Measurements from ENCODE around the gene SLC2A9.

SLC2A9 gene

DNA sequence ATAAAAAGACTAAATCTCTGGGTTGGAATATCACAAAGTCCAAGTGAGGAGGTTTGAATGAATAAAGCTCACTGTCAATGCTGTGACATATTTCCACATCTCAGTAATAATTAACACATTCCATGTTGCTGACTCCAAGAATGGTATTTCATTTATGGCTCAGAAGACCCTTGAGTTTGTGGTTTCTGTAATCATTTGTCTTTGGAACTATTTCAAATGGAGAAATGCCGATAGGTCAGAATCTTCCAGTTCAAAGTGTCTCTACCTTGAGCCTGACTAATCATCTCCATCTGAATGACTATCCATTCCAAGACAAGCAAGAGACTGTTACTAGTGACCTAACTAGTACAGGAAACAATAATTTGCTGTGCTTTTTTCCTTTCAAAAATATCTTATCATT is 24.2 kb upstream of the SLC2A9 start:
- no peak for DNase-seq (ENCODE audit: low read depth in 2 of 2)

DNA sequence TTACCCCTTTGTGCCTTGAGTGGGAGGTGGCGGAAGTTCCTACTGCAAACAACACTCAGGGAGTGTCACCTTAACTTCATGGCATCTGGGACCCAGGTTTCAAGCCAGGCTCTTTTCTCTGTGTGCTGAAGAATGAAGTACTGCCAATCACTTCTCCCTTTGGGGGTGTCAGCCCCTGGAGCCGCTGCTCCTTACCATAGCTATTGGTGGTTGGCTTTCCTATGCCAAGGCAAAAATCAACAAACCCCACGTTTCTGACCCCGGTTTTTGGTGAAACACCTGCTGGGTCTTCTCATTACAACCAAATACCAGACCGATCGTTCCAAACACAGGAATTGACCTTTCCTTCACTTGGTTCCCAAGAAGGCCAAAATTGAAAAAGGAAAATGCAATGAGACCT is 19.7 kb upstream of the SLC2A9 start:
- no peak for DNase-seq (ENCODE audit: low read depth in 2 of 2)

DNA sequence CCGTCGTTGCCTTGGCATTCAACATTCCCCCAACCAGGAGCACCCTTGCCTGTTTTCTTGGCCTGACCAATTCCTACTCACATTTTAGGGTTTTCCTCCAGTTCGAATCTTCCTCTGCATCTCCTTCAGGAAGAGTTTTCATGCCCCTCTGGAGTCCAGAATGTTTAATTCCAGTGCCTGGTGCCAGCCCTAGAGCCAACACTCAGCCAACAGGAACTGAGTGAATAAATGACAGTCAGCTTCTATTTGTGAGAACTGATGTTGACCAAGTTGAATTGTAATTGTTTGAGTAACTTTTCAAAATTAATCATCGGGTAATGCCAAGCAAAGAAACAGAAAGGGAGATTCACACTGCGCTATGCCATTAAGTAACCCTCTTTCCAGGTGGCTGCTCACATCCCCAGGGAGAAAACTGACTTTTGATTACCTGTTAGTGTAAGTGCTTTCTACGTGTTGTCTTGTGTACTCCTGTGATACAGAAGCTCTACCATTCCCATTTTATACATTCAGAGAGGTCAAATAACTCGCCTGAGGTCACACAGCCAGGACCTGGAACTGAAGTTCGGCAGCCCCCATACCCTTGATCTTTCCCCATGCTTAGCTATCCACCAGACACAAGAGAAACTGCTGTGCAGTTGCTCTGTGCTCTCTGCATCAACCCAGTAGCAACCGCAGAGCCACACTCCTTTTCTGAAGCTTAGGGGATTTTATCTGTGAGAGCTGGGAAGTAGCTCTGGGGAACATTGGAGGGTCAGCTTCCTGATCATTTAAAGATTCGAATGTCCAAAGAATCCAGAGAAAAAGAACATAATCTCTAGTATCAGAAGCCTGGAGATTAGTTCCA is 19.0 kb upstream of the SLC2A9 start:
- no peak for DNase-seq (ENCODE audit: low read depth in 2 of 2)

DNA sequence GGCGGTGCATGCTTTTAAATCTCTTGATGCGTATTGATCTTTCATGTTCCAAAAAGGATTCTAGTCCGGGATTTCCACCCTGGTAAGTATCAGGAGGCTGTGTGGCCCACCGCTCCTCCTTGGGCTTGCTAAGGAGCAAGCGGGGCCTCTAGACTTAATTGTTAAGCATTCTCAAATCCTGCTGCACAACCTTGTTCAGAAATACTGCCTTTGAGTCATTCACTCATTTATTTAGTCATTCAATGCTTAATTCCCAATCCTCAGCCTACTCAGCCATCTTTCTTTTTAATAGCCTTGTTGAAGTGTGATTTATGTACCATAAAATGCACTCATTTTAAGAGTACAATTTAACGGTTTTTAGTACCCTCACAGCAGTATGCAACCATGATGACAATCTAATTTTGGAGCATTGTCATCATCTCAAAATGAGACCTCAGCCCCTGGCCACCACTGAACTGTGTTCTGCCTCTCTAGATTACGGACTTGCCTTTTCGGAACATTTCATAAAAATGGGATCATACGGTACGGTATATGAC is 15.6 kb upstream of the SLC2A9 start:
- DNase-seq (ENCODE audit: low read depth in 2 of 2): no peak

DNA sequence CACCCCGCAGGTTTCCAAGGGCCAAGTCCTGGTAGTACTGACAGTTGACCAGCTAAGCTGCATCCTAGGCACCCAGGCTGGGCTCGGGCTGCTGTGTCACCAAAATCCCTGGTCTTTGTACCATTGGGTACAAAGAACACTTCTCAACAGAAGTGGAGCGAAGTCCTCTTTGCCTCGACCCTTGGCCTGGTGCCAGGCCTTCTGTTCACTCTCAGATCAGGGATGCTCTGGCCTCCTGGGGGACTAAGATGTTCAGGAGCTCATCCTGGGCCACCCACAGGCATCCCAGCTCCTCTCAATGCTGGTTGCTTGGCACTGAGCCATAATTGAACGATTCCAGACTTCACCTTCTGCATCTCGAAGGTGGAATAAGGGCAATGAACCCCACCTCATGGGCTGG is 13.8 kb upstream of the SLC2A9 start:
- no peak for DNase-seq (ENCODE audit: low read depth in 2 of 2)

DNA sequence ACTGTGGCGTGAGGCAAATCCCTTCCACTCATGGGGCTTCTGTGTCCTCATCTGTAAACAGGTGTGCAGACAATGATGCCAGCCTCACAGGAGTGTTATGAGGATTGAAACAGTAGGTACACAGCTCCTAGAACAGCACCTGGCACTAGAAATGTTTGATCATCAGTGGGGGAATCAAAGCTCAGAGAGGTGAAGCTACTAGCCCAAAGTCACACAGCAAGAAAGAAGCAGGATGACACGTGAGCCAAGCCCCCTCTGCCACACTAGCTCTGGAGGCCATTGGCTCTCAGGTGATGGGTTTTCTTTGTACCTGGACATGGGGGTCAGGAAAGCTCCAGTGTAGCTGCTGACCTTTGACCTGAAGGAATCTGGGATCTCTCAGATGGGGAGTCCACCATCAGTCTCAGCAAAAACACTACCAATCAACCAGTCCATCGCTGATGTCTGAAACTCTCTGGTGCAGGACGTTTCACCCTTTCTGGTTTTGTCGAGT is 13.4 kb upstream of the SLC2A9 start:
- DNase-seq (ENCODE audit: low read depth in 2 of 2): no peak

DNA sequence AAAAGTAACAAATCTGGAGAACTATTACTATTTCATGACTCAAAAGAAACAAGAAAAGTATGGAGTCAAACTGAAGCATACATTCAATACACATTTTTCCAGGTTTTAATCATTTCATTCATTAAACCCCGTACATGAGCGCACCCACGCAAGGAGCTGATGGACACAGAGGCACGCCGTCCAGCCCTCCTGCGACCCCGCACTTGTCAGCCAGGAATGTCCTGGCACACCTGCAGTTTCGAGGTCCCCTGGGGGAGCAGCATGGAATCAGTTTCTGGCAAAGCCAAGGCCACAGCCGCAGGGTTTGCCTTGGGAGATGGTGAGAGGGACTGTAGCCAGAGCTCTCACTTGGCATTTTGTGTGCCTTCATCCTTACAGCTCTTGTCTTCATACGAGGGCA is 12.8 kb upstream of the SLC2A9 start:
- no peak for DNase-seq (ENCODE audit: low read depth in 2 of 2)

DNA sequence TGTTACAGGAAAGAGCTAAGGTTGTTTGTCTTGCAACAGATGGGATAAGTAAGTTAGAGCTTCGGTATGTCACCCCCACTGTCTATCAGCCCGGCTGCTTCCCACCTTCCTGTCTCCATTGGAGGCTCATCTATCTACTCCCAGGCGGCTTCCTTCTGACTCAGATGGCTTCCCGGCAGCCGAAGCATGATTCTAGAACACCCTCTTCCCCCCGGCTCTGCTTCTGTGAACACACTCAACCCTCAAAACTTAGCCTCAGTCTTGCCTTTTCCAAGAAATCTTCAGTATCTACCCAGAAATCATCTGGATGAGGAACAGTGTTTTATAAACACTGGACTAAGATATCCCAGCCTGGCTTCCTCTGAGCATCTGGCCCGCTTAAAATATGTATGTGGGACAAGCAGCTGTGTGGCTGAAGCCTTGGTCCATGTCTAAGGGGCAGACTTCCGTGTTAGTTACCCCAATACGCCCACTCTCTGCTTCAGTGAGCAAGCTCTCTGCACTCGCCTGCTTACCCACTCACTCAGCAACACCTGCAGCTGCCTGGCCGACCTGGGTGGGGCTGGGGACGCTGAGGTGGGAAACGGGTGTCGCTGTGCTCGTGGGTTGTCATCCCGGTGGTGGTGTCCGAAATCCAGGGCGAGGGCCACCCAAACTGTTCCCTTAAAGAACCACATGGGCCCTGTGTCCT is 12.0 kb upstream of the SLC2A9 start:
- DNase-seq (ENCODE audit: low read depth in 2 of 2): no peak

DNA sequence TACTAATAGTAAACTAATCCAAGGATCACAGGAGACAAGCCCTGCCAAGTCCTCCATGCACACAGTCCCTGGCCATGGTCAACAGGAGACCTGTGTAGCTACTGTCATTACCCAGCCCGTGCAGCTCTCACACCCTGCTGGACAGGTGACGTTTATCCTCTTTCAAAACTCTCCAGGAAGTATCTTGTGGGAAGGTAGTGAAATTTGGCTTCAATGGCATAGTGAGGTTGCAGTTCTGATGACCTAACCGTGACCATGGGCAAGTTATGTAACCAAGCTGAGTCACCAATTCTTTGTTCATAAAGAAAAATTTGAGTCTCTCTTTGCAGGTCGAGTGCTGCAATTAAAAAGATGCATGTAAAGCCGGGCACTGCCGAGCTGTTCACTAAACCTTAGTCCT is 11.3 kb upstream of the SLC2A9 start:
- DNase-seq (ENCODE audit: low read depth in 2 of 2): no peak

DNA sequence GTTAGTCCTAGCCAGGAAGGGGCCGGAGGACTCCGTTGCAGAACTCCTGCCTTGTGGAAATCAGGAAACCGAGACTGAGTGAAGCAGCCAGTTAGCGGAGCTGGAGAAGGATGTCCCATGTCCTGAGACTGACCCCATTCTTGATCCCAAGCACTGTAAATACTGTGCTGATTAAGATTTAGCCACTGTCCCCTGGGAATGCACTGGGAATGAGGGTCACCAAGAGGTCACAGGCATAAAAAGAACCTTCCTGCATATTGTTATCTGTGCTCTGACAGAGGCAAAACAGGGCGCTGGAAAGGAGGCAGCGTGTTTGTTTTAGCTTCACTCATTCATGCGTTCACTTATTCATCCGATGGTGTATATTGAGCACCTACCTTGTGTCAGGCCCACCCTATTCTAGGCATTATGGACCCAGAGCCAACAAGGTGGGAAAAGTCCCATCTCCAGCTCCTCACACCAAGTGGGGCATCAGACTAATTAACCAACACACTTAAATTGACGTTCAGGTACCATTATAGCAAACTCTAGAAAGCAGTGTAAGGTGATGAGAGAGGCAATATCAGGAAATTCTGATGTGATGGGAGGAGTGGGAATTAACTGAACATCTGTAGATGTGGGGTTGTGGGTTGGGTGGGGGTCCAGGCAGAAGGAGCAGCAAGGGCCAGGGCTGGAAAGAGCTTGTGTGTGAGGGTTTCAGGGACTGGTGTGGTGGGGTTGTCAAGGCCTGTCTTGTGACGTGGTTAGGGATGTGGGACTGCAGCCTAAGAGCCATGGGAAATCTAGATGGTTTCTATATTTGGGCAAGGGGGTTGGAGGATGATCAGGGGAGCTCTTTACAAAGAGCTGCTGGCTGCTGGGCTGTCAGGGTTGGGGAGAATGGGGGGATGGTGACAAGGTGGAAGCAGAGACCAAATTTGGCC is 10.6 kb upstream of the SLC2A9 start:
- DNase-seq (ENCODE audit: low read depth in 2 of 2): no peak

DNA sequence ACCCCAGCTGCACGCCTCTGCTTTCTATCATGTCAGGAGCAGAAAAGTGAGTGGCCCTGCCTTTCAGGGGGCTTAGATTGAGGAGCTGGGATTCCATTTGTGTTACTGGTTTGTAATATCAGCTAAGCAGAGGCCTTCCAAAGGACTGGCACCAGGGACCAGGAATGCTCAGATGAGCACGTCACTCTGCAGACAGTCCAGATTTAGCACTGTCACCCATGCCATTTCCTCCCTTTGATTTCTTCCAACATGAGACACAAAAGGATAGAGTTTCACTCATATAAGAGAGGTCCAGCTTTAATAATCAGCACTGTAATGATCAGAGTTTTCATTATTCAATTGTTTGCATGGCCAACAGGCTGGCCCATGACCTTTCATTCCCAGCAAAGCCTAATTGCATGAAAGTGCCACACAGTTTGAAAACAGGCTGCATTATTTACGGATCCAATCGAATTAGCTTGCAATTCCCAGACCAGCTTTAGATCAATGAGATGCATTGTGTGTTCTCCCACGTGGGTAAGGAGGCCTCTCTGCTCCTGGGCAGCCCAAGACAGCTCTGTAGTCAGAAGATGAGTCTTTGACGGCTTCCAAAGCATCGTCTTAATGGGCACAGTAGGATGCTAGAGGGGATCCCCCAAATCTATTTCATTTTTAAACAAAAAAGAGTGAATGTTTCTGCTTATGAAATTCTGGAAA is 9.8 kb upstream of the SLC2A9 start:
- DNase-seq (ENCODE audit: low read depth in 2 of 2): no peak

DNA sequence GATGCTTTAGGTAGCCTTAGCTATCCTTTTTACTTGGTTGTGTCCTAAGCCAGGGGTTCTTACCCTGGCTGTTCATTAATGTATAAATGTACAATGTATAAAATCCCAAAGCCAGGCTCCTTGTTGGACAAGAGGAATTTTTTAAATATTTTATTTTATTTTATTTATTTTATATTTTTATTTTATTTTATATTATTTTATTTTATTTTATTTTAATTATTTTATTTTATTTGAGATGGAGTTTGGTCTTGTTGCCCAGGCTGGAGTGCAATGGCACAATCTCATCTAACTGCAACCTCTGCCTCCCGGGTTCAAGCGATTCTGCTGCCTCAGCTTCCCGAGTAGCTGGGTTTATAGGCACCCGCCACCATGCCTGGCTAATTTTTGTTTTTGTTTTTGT is 8.1 kb upstream of the SLC2A9 start:
- no peak for DNase-seq (ENCODE audit: low read depth in 2 of 2)

DNA sequence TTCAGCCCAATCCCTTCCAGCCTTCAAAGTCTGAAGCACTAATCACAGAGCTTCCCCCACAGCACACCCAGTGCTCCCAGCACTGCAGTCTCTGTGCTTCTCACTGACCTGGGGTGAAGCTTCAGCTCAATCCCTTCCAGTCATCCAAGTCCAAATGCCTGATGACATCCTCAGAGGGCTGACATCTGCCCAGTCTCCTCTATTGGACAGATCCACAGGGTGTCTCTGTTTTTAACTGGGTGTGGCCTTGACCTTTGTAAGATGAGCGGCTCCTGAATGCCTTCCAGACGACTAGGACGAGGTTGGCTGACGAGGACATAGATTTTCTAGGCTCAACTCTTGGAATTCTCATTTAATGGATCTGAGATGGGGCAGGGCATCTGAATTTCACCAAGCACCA is 7.6 kb upstream of the SLC2A9 start:
- no peak for DNase-seq (ENCODE audit: low read depth in 2 of 2)

DNA sequence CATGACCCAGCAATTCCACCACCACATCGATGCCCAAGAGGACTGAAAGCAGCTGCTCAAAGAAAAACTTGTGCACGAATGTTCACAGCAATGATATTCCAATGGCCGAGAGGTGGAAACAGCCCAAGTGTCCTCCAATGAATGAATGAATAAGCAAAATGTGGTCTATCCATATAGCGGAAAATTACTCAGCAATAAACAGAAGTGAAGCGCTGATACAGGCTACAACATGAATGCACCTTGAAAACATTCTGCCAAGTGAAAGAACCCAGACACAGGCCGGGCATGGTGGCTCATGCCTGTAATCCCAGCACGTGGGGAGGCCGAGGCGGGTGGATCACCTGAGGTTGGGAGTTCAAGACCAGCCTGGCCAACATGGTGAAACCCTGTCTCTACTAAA is 5.2 kb upstream of the SLC2A9 start:
- DNase-seq (ENCODE audit: low read depth in 2 of 2): no peak

DNA sequence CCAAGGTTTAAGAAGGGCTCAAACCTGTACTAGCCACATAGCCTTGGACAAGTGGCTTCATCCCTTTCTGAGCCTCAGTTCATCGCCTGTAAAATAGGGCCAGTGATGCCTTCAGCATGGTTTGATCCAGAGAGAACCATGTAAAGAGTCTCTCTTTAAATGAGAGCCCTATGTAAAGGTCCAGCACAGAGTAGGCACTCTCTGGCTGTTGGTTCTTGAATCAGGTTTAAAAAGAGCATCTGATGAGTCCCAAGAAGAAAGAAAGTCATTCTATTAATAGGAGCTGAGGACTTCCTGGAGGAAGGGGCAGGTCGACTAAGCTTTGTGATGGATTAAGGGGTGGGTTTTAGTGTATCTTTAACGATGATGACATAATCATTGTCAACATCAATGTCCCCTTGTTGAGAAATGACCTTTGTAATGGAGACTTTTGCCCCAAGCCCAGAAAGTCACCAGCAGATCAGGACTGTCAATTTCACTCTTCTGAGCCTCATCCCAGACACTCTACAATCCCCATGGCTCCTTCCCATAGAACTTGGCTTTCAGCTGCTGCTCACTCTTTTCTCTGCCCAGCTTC is 4.0 kb upstream of the SLC2A9 start:
- DNase-seq (ENCODE audit: low read depth in 2 of 2): no peak

DNA sequence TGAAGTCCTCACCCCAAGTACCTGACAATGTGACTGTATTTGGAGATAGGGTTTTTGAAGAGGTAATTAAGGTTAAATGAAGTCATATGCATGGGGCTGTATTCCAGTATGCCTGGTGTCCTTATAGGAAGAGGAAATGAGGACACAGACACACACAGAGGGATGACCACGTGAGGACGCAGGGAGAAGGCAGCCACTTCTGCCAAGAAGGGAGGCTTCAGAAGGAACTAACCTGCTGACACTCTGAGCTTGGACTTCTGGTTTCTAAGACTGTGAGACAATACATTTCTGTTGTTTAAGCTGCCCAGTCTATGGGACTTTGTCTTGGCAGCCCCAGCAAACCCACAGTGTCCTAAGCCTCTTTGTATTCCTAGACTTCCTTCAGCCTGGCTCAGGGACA is 3.0 kb upstream of the SLC2A9 start:
- no peak for DNase-seq (ENCODE audit: low read depth in 2 of 2)

DNA sequence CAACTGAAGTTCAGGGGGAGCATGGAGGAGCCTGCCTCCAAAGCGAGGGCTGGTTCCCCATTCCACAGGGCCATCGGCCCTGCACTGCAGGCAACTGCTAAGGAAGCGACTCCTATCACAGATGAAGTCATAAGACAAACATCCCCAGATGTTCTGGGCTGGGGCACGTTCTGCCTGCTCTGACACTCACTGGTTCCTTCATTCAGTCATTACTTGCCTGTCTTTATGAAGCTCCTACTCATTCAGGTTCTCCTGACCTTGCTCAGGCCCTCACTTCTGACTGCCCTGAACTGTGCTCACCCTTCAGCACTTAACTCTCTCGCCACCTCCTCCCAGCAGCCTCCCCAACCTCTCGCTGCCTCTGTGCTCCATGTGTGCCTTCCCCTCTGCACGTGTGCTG is 2.5 kb upstream of the SLC2A9 start:
- no peak for DNase-seq (ENCODE audit: low read depth in 2 of 2)

DNA sequence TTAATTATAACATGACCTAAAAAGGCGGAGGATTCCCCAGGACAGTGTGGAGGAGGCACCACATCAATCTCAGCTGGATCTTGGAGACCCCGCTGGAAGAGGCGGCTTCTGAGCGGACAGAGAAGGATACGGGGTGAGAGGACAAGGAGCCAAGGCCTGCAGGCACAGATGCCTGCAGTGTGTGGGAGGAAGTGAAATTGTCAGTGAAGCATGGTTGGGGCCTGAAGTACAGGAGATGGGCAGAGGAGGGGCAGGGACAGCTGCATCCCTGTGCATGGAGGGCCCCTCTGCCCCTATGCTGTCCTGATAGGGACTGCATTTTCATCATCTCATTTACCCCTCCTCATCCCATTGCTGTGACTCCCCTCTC is 1.7 kb upstream of the SLC2A9 start:
- no peak for DNase-seq (ENCODE audit: low read depth in 2 of 2)

DNA sequence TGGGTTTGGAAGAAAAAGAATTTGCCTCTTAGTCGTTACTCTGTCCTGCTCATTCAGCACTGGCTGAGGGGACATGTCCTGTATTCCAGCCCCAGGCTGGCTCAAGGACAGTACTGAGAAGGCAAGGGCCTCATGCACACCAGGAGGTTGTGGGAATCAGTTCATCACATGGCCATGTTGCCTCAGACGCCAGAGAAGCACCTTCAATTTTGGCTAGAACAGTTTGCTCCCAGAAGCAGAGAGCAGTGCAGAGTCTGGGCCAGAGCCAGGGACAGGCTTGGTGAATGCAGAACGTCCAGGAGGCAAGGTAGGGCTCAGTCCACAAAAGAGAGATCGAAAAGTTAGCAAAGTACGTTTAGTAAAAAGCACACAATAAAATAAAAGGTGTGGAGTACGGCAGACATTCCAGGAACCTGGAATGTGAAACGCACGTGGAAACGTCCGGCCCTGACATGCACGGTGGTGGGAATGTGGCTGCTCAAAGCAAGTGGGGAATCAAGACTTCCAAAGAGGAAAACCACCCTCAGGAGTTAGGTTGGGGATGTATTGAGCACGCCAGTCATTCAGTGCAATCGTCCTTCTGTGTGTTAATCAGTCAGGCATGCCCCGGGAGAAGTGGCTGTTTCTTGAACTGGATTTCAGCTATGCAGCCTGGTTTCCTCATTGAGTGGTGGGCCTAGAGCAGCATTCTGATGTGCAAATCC is 1.2 kb upstream of the SLC2A9 start:
- no peak for DNase-seq (ENCODE audit: low read depth in 2 of 2)

DNA sequence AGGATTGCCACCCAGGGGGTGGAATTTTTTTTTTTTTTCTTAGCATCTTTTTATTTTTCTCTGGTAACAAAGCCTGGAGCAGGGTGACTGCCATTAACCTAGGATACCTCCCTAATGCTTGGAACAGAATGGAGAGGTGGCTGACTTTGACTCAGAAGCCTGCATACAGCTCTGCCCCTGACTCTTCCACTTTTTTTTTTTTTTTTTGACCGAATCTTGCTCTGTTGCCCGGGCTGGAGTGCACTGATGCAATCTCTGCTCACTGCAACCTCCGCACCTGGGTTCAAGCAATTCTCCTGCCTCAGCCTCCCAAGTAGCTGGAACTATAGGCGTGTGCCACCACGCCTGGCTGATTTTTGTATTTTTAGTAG is 341 bp upstream of the SLC2A9 start:
- no peak for DNase-seq (ENCODE audit: low read depth in 2 of 2)

DNA sequence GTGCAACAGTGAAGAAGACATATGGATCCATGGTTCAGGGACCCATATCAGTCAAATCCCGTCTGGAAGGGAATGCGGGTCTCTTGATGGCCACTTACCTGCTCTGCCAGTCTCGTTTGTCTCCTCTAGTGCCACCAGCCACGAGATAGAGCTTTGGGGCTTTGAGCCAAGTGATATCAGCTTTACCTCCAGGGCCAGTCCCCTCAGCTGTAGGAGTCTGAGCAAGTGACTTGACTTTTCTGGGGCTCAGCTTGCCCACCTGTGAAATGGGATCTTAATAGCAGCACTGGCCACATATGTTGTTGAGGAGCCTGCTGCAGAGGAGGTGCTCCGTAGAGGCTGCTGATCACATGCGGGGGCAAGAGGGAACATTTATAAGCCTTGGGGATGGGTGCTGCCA is 1.2 kb downstream of the SLC2A9 start:
- DNase-seq (ENCODE audit: low read depth in 2 of 2): no peak
